ENCODE results near the gene B4GALT2. TPM values are rescaled to one million over a fixed set of nuclear protein-coding genes. Genes with fewer than 3 reads are reported as not detected.

The B4GALT2 gene
- total and polyA plus RNA-seq, 2 of the 8 experiments (the other 6 are each of a cell fraction or from before 2014, with no cell fraction given) = 56.5 to 121 TPM

- Histone ChIP-seq H3K4me1 (replicated peaks in 1 of 4; ENCODE audit: control insufficient read depth in 3 of 4, insufficient read depth in 4 of 4, low read length in 3 of 4) (peaks cover 4 to 16% (median 8%) of the 10 kb centered on the region in 4 experiments), H3K36me3 (ENCODE audit: control insufficient read depth in 2 of 4, insufficient read depth in 4 of 4, low read length in 3 of 4) (peaks cover 3 to 18% (median 11%) of the 10 kb centered on the region in 4 experiments; a peak in 7 of 8 replicates), H3K27ac (ENCODE audit: low read depth, low read length) (no peak overlapping the region), H3K79me1 (ENCODE audit: low read depth, low read length) (peaks cover 6% of the 10 kb centered on the region), H3K27me3 (replicated peaks in 1 of 4; ENCODE audit: control insufficient read depth in 3 of 4, extremely low read depth in 1 of 4, insufficient read depth in 3 of 4, low read length in 3 of 4) (no peaks in the 10 kb centered on the region), H3K79me2 (ENCODE audit: control insufficient read depth in 1 of 2, insufficient read depth in 2 of 2, low read length in 2 of 2) (peaks cover 0 to 23% of the 10 kb centered on the region in 2 experiments; a peak in 2 of 4 replicates), H3K9me3 (ENCODE audit: insufficient read depth in 2 of 2, low read depth in 1 of 2, low read length in 1 of 2) (no peaks in the 10 kb centered on the region), H2AFZ (ENCODE audit: low read length) (no peak overlapping the region), H3K56ac (replicated peaks; ENCODE audit: insufficient read length, low read depth, low read length) (no peak overlapping the region), H4K5ac (ENCODE audit: insufficient read length, low read depth, low read length) (no peak overlapping the region), H2BK20ac (ENCODE audit: low read length) (no peak overlapping the region), H4K8ac (ENCODE audit: extremely low read depth, insufficient read depth, low read length) (no peak overlapping the region; the same call in 1 of the 2 replicates), H2BK12ac (ENCODE audit: low read depth, low read length) (no peak overlapping the region), H4K20me1 (replicated peaks in 1 of 2; ENCODE audit: control insufficient read depth in 1 of 2, insufficient read depth in 2 of 2, low read length in 2 of 2) (peaks cover 3 to 10% of the 10 kb centered on the region in 2 experiments), H3K18ac (ENCODE audit: extremely low read depth, low read length) (no peak overlapping the region), H3K4ac (replicated peaks; ENCODE audit: insufficient read length, low read depth, low read length) (no peak overlapping the region), H2BK5ac (ENCODE audit: low read depth, low read length) (no peak overlapping the region), H2BK15ac (ENCODE audit: low read length) (no peak overlapping the region), H3K14ac (ENCODE audit: insufficient read length) (no peak overlapping the region), H2AK5ac (ENCODE audit: low read depth, low read length) (no peak overlapping the region), H4K91ac (replicated peaks; ENCODE audit: insufficient read length, low read length) (no peak overlapping the region), H3K23me2 (ENCODE audit: low read depth, low read length) (no peaks in the 10 kb centered on the region; the same call in 1 of the 2 replicates), H3K23ac (ENCODE audit: insufficient read length) (no peak overlapping the region), H3K9ac (replicated peaks in 1 of 4; ENCODE audit: extremely low read depth in 1 of 4, low read depth in 3 of 4, low read length in 3 of 4) (no peak overlapping the region), H3K4me3 (ENCODE audit: extremely low read depth in 1 of 4, insufficient read depth in 2 of 4, low read depth in 3 of 4, low read length in 4 of 4) (no peak overlapping the region), H2BK120ac (replicated peaks; ENCODE audit: low read depth, low read length) (no peak overlapping the region), H3K4me2 (ENCODE audit: insufficient read depth in 1 of 2, low read depth in 2 of 2, low read length in 2 of 2) (no peak overlapping the region)
- DNase-seq (ENCODE audit: low read depth in 1 of 2, low spot score in 2 of 2) (no peak), FAIRE-seq (no peak)
- TF ChIP-seq SP4 (IDR thresholded peaks at IDR 0.05; ENCODE audit: low read length) (no peak), TAF7 (optimal IDR thresholded peaks at IDR 0.05; ENCODE audit: borderline replicate concordance, low read depth, low read length) (no peak), ZNF274 (IDR thresholded peaks at IDR 0.05; ENCODE audit: borderline replicate concordance, extremely low read depth, low read length) (no peak), POLR2AphosphoS5 (IDR thresholded peaks at IDR 0.05; ENCODE audit: low read depth, low read length) (no peak), EZH2 (IDR thresholded peaks at IDR 0.05; ENCODE audit: low read depth, low read length, severe bottlenecking) (no peak), CEBPB (IDR thresholded peaks at IDR 0.05; ENCODE audit: low read depth, low read length) (no peak), SIX5 (IDR thresholded peaks at IDR 0.05; ENCODE audit: low read depth, low read length) (no peak), ASH2L (IDR thresholded peaks at IDR 0.05; ENCODE audit: low read length) (no peak), PHF8 (conservative IDR thresholded peaks at IDR 0.05; ENCODE audit: low read depth, low read length) (no peak)
- WGBS, 2 experiments (ENCODE audit: extremely low coverage in 1 of 2, insufficient coverage in 1 of 2, insufficient read length in 1 of 2, insufficient replicate concordance in 2 of 2, low coverage in 1 of 2, low lambda C conversion rate in 2 of 2, missing lambda C conversion rate in 1 of 2) = 97% methylated on average over 14 of the region's 14 CpGs; no CpG with 5 or more reads in 1 of the 2 experiments
- POLR2A ChIA-PET (ENCODE audit: partially characterized antibody) = interaction anchor here (1.1 to 26.2 kb wide), 5 partner anchors 9 to 40 kb away, joined by 3 to 544 read pairs (median 5); no protein-coding TSS in a partner anchor
- CTCF ChIA-PET (ENCODE audit: partially characterized antibody) = interaction anchor here (0.6 to 16.6 kb wide), 6 partner anchors 8 to 27 kb away, joined by 3 to 252 read pairs (median 18); no protein-coding TSS in a partner anchor
Measured at GRCh38 chr1:44024031-44024902, 45.3 kb downstream of the B4GALT2 start.

Data from H1 (cell line).